Thyroid gland (tissue), 4 donors: Measurements from ENCODE around the gene TBC1D24. TPM values are rescaled to one million over a fixed set of nuclear protein-coding genes. Genes with fewer than 3 reads are reported as not detected.

Source experiments
- DNase-seq, 2 donors: peaks; one replicate each; pipeline ENCODE4 v3.0.0-alpha.2; 2019
- H3K27ac ChIP-seq, 3 donors: fragments of 200-600 bp; sonication (generic); 1 replicate in 2 of 3; 2 replicates in 1 of 3; pipeline ENCODE4 v1.5.1; 2016 to 2019; ENCODE audit warnings: mild to moderate bottlenecking in 1 of 3, moderate library complexity in 1 of 3
- H3K27me3 ChIP-seq: fragments of 200-600 bp; sonication (generic); one replicate; pipeline ENCODE4 v1.5.1; 2019
- H3K36me3 ChIP-seq, 2 donors: fragments of 200-600 bp; sonication (generic); one replicate each; pipeline ENCODE4 v1.5.1; 2016 to 2019
- H3K4me1 ChIP-seq, 2 donors: fragments of 200-600 bp; sonication (generic); one replicate each; pipeline ENCODE4 v1.5.1; 2017 to 2019
- H3K4me3 ChIP-seq, 3 donors: fragments of 200-600 bp; sonication (generic); replicated peaks in 1 of 3; 1 replicate in 2 of 3; 2 replicates in 1 of 3; pipeline ENCODE4 v1.5.1; 2016; ENCODE audit warnings: mild to moderate bottlenecking in 1 of 3
- H3K9me3 ChIP-seq: fragments of 200-600 bp; sonication (generic); one replicate; pipeline ENCODE4 v1.5.1; 2017
- POLR2A ChIP-seq, 2 donors: fragments of 450-650 bp; IDR thresholded peaks; one replicate each; pipeline ENCODE4 v1.6.1; 2017; ENCODE audit warnings: antibody characterized with exemption in 2 of 2, mild to moderate bottlenecking in 2 of 2, moderate library complexity in 1 of 2
- WGBS, 2 donors: methylation state at CpG; one replicate each; pipeline ENCODE4 v1.1.5; 2017; 5-methylcytosine and 5-hydroxymethylcytosine counted together
- intact Hi-C: fragments of 100-400 bp; cut with DNase I; formaldehyde crosslinking; loops from one replicate; pipeline ENCODE4 v1.15.1; 2023
- total RNA-seq, 4 donors: library from RNA; depleted of rRNA; stranded (reverse); fragments of >200 nt; gene quantifications; one replicate each; pipeline ENCODE4 v1.2.3, GENCODE V29; 2016
- TF ChIP-seq, protein P1 (sequence below), 6 experiments: fragments of 200-600 bp in 3 of 6; fragments of 450-650 bp in 3 of 6; sonication (generic) in 3 of 6; IDR thresholded peaks; one replicate each; pipeline ENCODE4 v1.5.1; 2016 to 2019; ENCODE audit warnings: antibody characterized with exemption in 6 of 6, mild to moderate bottlenecking in 2 of 6, inconsistent platforms in 1 of 6, moderate library complexity in 1 of 6

The TBC1D24 gene
- total RNA-seq, 4 donors from 2014 or later = 15.9 to 32.3 (median 21.8) TPM

DNA sequence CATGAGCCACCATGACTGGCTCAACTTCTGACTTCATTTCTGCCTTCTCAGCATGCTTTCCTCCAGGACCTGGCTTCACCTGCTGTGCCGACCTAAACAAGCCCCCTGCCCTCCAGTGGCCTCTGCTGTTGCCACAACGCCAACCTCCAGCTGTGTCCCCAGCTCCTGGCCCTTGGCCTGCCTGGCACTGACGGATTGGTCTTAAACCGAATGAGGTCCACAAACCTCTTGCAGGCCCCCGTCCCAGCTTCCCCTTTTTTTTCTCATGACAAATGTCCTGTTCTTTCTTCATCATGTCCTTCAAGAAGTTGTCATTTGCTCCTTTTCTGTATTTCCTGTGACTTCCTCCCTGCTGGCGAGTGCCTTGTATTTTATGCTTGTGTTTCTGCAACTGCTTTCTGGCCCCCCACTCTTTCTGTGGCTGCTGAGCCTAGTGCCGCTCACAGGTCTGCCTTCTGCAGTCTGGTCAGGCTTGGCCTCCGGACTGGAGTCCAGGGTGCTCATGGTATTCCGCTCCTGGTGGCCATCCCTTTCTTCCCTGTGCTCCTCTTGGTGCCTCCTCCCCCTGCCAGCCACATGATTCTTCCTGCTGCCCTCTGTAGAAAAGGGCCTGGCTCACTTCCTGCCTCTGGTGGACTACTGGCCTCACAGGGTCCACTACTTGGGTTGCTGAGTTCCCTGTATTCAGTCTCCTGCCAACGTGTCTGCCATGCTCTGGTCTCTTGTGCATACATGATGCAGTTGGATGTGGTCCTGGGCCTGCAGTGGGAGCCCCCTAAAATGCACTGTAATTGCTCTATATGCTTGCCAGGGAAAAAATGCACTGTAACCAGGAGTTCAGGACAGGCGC, 41.7 kb downstream of the TBC1D24 start:
- intact Hi-C loops = no loop called here
- no peaks in the 10 kb centered on the region for H3K36me3 ChIP-seq
- peaks cover 41 to 68% of the 10 kb centered on the region in 2 donors for H3K4me1 ChIP-seq
- H3K27ac ChIP-seq = peak overlapping the region in 2 of 3 donors; percentile 24 to 28
- H3K9me3 ChIP-seq = no peaks in the 10 kb centered on the region
- WGBS, 2 donors = 66 to 70% methylated on average over 11 of the region's 11 CpGs
- TF ChIP-seq POLR2A (IDR thresholded peaks at IDR 0.05) = no peak
- DNase-seq = peak in 1 of 2 donors; percentile 4
- no peak overlapping the region for H3K4me3 ChIP-seq
- H3K27me3 ChIP-seq = no peaks in the 10 kb centered on the region

DNA sequence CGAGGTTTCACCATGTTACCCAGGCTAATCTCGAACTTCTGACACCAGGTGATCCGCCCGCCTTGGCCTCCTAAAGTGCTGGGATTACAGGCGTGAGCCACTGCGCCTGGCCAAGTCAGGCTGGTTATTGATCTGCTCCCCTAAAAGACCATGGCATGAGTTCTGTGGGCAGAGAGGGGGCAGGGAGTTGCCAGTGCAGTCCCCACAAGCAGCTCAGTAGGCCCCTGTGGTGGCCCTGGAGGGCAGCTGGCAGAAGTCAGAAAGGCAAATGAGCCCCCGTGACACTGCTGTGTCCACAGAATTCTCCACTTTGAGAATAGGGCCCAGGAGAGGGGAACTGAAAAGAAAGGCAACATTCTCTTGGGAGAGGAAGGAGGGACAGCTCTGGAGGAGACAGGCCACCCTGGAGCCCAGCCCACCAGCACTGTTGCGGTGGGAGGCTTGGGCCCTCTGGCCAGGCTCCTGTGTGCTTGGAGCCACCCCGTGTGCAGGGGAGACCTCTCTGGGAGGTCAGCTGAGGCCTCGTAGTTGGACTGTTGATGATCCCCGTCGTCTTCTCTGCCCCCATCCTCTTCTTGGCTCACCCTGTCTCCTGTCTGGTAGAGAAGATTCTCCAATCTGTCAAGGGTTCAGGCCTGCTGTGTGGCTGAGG, 43.2 kb downstream of the TBC1D24 start:
- 86 to 90% methylated on average over 12 of the region's 12 CpGs for whole genome bisulfite sequencing, 2 donors
- Histone ChIP-seq H3K4me1 (peaks cover 38 to 60% of the 10 kb centered on the region in 2 donors), H3K9me3 (no peaks in the 10 kb centered on the region), H3K36me3 (no peaks in the 10 kb centered on the region), H3K4me3 (no peak overlapping the region), H3K27me3 (no peaks in the 10 kb centered on the region), H3K27ac (peak overlapping the region in 1 of 3 donors; percentile 23)
- TF ChIP-seq, protein P1, sequence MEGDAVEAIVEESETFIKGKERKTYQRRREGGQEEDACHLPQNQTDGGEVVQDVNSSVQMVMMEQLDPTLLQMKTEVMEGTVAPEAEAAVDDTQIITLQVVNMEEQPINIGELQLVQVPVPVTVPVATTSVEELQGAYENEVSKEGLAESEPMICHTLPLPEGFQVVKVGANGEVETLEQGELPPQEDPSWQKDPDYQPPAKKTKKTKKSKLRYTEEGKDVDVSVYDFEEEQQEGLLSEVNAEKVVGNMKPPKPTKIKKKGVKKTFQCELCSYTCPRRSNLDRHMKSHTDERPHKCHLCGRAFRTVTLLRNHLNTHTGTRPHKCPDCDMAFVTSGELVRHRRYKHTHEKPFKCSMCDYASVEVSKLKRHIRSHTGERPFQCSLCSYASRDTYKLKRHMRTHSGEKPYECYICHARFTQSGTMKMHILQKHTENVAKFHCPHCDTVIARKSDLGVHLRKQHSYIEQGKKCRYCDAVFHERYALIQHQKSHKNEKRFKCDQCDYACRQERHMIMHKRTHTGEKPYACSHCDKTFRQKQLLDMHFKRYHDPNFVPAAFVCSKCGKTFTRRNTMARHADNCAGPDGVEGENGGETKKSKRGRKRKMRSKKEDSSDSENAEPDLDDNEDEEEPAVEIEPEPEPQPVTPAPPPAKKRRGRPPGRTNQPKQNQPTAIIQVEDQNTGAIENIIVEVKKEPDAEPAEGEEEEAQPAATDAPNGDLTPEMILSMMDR (IDR thresholded peaks at IDR 0.05) = no peak
- no peak for TF ChIP-seq POLR2A (IDR thresholded peaks at IDR 0.05)
- intact Hi-C loops = no loop called here
- DNase-seq = peak in 1 of 2 donors; percentile 1

DNA sequence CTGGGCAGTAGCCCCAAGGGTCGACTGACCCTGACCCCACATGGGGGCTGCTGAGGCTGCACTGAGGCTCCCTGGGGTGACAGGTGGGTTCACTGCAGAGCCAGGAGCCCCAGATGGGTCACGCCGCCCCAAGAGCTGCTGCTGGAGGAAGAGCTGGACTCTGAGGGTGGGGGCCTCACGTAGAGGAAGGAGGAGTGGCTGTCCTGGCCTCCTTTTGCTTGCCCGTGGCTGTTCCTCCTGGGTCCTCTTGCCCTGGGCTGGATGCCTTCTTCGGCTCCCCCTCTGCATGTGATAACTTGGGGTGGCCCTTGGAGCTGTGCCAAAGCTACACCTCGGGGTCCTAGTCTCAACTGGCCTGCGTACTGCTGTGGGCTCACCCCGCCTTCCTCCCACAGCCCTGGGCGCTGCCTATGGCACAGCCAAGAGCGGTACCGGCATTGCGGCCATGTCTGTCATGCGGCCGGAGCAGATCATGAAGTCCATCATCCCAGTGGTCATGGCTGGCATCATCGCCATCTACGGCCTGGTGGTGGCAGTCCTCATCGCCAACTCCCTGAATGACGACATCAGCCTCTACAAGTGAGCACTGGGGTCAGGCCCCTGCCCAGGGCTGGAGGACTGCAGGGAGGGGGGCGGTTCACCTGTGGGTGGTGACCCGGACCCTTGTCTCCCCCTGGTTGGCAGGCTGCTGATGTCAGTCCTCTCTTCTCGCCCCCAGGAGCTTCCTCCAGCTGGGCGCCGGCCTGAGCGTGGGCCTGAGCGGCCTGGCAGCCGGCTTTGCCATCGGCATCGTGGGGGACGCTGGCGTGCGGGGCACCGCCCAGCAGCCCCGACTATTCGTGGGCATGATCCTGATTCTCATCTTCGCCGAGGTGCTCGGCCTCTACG, 44.1 kb downstream of the TBC1D24 start:
- H3K36me3 ChIP-seq = peaks cover 0 to 3% of the 10 kb centered on the region in 2 donors
- 89 to 94% methylated on average over 22 to 29 of the region's 39 CpGs for WGBS, 2 donors
- H3K9me3 ChIP-seq = no peaks in the 10 kb centered on the region
- intact Hi-C loops = no loop called here
- no peaks in the 10 kb centered on the region for H3K27me3 ChIP-seq
- H3K4me3 ChIP-seq = no peak overlapping the region
- DNase-seq = peak in 1 of 2 donors; percentile 4
- TF ChIP-seq, protein P1 (IDR thresholded peaks at IDR 0.05) = no peak
- no peak for TF ChIP-seq POLR2A (IDR thresholded peaks at IDR 0.05)
- peak overlapping the region in 2 of 3 donors; percentile 57 to 78 for H3K27ac ChIP-seq
- H3K4me1 ChIP-seq = peaks cover 35 to 57% of the 10 kb centered on the region in 2 donors

DNA sequence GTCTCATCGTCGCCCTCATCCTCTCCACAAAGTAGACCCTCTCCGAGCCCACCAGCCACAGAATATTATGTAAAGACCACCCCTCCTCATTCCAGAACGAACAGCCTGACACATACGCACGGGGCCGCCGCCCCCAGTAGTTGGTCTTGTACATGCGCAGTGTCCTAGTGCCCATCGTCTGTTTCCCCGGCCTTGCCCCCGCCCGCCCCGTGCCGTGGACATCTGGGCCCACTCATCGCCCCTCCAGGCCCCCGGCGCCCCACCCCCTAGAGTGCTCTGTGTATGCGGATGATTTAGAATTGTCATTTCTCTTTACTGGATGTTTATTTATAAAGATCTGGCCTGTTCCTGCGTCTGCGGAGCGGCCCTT, 44.8 kb downstream of the TBC1D24 start:
- no peaks in the 10 kb centered on the region for H3K9me3 ChIP-seq
- 55 to 59% methylated on average over 22 of the region's 22 CpGs for WGBS, 2 donors
- DNase-seq = no peak
- H3K27ac ChIP-seq = peak overlapping the region; percentile 49 to 78 (median 57)
- peaks cover 0 to 3% of the 10 kb centered on the region in 2 donors for H3K36me3 ChIP-seq
- H3K4me1 ChIP-seq = peaks cover 35 to 57% of the 10 kb centered on the region in 2 donors
- intact Hi-C loops = no loop called here
- no peaks in the 10 kb centered on the region for H3K27me3 ChIP-seq
- H3K4me3 ChIP-seq = no peak overlapping the region
- TF ChIP-seq, protein P1 (IDR thresholded peaks at IDR 0.05) = no peak
- TF ChIP-seq POLR2A (IDR thresholded peaks at IDR 0.05) = no peak
